Psoas muscle (tissue), 8 donors: ENCODE data around the gene NLRP3. TPM values are rescaled to one million over a fixed set of nuclear protein-coding genes. Genes with fewer than 3 reads are reported as not detected.

Source experiments
- ATAC-seq, 4 donors: fragments of 200-7000 bp; cut with Tn5 transposase; one replicate each; pipeline ENCODE4 v1.9.1; 2020; ENCODE audit warnings: moderate library complexity in 3 of 4, mild to moderate bottlenecking in 2 of 4
- DNase-seq, 2 donors: peaks; one replicate each; pipeline ENCODE4 v3.0.0-alpha.2; 2020
- H3K27ac ChIP-seq: fragments of 200-600 bp; one replicate; pipeline ENCODE4 v1.8.0; 2022
- H3K27me3 ChIP-seq, 3 donors: fragments of 200-600 bp in 1 of 3; one replicate each; pipeline versions ENCODE4 v1.6.1 to v1.8.0; 2013 to 2022; ENCODE audit warnings: low read length in 2 of 3, mild to moderate bottlenecking in 2 of 3, moderate library complexity in 1 of 3; ENCODE audit not compliant: insufficient read depth in 3 of 3
- H3K36me3 ChIP-seq, 2 donors: fragments of 200-600 bp in 1 of 2; one replicate each; pipeline versions ENCODE4 v1.6.1 to v1.8.0; 2013 to 2022; ENCODE audit warnings: low read depth in 1 of 2, mild to moderate bottlenecking in 1 of 2, moderate library complexity in 1 of 2; ENCODE audit not compliant: insufficient read depth in 1 of 2
- H3K4me1 ChIP-seq: fragments of 200-600 bp; one replicate; pipeline ENCODE4 v1.8.0; 2022
- H3K4me3 ChIP-seq: fragments of 200-600 bp; one replicate; pipeline ENCODE4 v1.8.0; 2022; ENCODE audit warnings: mild to moderate bottlenecking
- H3K9me3 ChIP-seq: fragments of 200-600 bp; one replicate; pipeline ENCODE4 v1.8.0; 2022
- CTCF ChIP-seq: fragments of 200-600 bp; IDR thresholded peaks from one replicate; pipeline ENCODE4 v1.8.0; 2022; ENCODE audit warnings: antibody characterized with exemption
- WGBS, 3 donors: extraction: QIAGEN DNeasy Blood & Tissue Kit; methylation state at CpG; one replicate each; pipeline versions ENCODE4 v1.1.6 to v1.1.7; 2013; 5-methylcytosine and 5-hydroxymethylcytosine counted together
- intact Hi-C, 2 donors: fragments of 100-400 bp; cut with DNase I; formaldehyde crosslinking; loops; one replicate each; pipeline versions ENCODE4 v1.11.0 to v1.14.2; 2022
- polyA plus RNA-seq, 3 donors: library from polyadenylated mRNA; stranded (reverse); fragments of 200-250 nt; gene quantifications; one replicate each; pipeline ENCODE4 v1.2.3, GENCODE V29; 2013
- total RNA-seq, 4 donors: library from RNA; stranded (reverse); fragmentation: NEBNext Ultra II Directional in 2 of 4; extraction: Animal tissue kit (Norgen Biotek cat#: 25700) in 2 of 4; gene quantifications; one replicate each; pipeline versions ENCODE4 v1.2.1 to v1.2.4, GENCODE V29; 2021 to 2023
- donor health status: healthy with polysubstance abuse.
- donor health status: DM: no; HTN: no; CAD: no; lungs with moderate emphysema.
- donor health status: Bipolar disorder and iron deficiency.
- donor health status: healthy.
- donor health status: DM: yes; HTN: yes; CAD: no.
- donor health status: DM: no; HTN: no; CAD: no.
- donor health status: DM: no; HTN: no; CAD: no.
- donor health status: DM: yes; HTN: yes; CAD: no.

Gene NLRP3
- total and polyA plus RNA-seq, 7 donors: 0.07 to 0.98 (median 0.27) TPM

GRCh38 chr1:247408100-247408499 lies 7.9 kb upstream of the NLRP3 start:
- WGBS, 3 donors: 76 to 81% (median 78%) methylated on average over 5 of the region's 5 CpGs
- no peak overlapping the region for H3K4me3 ChIP-seq
- DNase-seq (no peak), ATAC-seq (no peak)
- no peak overlapping the region for H3K27ac ChIP-seq
- H3K4me1 ChIP-seq: no peaks in the 10 kb centered on the region
- H3K27me3 ChIP-seq: no peaks in the 10 kb centered on the region
- no peaks in the 10 kb centered on the region for H3K9me3 ChIP-seq
- H3K36me3 ChIP-seq: no peaks in the 10 kb centered on the region
- TF ChIP-seq CTCF: no peak
- intact Hi-C loops: no loop called here

- H3K27me3 ChIP-seq: no peaks in the 10 kb centered on the region
- 67 to 77% (median 74%) methylated on average over 11 of the region's 11 CpGs for WGBS, 3 donors
- no peaks in the 10 kb centered on the region for H3K4me1 ChIP-seq
- no peak overlapping the region for H3K27ac ChIP-seq
- TF ChIP-seq CTCF: no peak
- DNase-seq (no peak), ATAC-seq (no peak)
- H3K36me3 ChIP-seq: no peaks in the 10 kb centered on the region
- intact Hi-C loops: no loop called here
- no peaks in the 10 kb centered on the region for H3K9me3 ChIP-seq
- H3K4me3 ChIP-seq: no peak overlapping the region
Measured at GRCh38 chr1:247409869-247410544, 6.0 kb upstream of the NLRP3 start.

DNA sequence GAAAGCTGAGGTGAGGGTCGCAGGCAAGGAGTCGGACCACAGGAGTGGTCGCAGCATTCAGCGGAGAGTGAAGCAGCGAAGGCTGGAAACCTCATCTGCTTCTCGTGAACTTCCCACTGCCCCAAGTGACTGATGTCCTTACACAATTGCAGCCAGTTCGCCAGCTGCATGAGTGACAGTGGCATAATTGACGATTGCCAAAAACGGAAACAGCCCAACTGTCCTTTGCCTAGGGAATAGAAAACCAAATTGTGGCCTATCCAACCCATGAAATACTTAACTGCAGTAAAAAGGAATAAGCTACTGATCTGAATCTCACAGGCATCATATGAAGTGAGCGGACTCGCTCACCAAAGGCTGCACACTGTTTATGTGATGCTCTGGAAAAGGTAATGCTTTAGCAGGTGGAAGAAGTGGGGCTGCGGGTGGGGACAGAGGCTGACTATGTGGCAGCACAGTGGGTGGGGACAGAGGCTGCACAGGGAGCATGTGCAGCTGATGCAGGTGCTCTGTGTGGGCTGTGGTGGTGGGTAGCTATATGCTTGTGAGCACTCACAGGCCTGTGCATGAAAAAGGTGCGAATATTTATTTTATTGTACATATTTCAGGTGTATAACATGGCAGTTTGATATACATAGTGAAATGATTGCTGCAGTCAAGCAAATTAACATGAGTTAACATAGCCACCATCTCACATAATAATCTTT lies 4.2 kb upstream of the NLRP3 start:
- intact Hi-C loops: no loop called here
- no peak for TF ChIP-seq CTCF
- Histone ChIP-seq H3K9me3 (no peaks in the 10 kb centered on the region), H3K27me3 (no peaks in the 10 kb centered on the region), H3K4me3 (no peak overlapping the region), H3K36me3 (no peaks in the 10 kb centered on the region), H3K27ac (no peak overlapping the region), H3K4me1 (no peaks in the 10 kb centered on the region)
- DNase-seq: no peak
- 67 to 69% (median 67%) methylated on average over 13 of the region's 13 CpGs for WGBS, 3 donors
- ATAC-seq: no peak

DNA sequence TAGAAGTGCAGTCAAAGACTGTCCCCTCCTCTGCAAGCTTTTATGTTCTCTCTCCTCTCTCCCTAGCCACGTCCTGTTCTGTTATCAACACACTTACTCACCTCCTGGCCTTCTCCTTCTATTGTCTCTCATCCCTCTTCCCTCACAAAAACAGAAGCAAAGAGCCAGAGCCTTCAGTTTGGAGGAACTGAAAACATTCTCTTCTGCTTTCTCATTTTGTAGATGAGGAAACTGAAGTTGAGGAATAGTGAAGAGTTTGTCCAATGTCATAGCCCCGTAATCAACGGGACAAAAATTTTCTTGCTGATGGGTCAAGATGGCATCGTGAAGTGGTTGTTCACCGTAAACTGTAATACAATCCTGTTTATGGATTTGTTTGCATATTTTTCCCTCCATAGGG lies 1.9 kb downstream of the NLRP3 start:
- Histone ChIP-seq H3K9me3 (no peaks in the 10 kb centered on the region), H3K4me1 (no peaks in the 10 kb centered on the region), H3K4me3 (no peak overlapping the region), H3K27me3 (peaks cover 0 to 5% (median 0%) of the 10 kb centered on the region in 3 donors), H3K27ac (no peak overlapping the region), H3K36me3 (no peaks in the 10 kb centered on the region)
- ATAC-seq (no peak), DNase-seq (no peak)
- intact Hi-C loops: no loop called here
- no peak for TF ChIP-seq CTCF
- 78 to 80% (median 79%) methylated on average over 5 of the region's 5 CpGs for WGBS, 3 donors
